Measurements from ENCODE around the gene NOX3.

NOX3 gene

DNA sequence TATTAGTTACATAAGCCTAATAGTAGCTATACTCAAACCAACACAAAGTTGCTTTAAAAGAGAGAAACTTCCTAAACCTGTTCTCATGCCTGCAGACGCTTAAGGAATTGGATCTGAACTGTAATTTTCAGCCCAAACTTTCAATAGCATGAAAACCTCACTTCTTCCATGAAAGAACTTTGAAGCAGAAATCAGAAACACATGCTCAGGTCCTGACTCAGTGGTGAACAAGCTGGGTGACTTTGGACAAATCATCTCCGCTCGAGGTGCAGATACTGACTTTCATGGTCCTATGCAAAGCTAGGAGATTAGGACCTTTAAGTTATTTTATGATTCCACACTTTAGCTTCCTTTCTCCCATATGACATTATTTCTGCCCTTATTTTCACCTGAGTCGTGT lies 36.5 kb downstream of the NOX3 start:
- H3K27me3 ChIP-seq (ENCODE audit: insufficient read depth, low read depth), result no peaks in the 10 kb centered on the region
- H3K36me3 ChIP-seq (ENCODE audit: insufficient read depth), result no peaks in the 10 kb centered on the region
- H3K4me1 ChIP-seq (ENCODE audit: low read depth, poor library complexity, severe bottlenecking), result peaks cover 18% of the 10 kb centered on the region
- H3K4me2 ChIP-seq, result peak overlapping the region; percentile 88; the same call in 1 of the 2 replicates
- H3K79me2 ChIP-seq (ENCODE audit: insufficient read depth, low read depth), result no peaks in the 10 kb centered on the region
- peak overlapping the region; percentile 84; the same call in 1 of the 2 replicates for H3K27ac ChIP-seq
- peak overlapping the region; percentile 84 for H2AFZ ChIP-seq (ENCODE audit: low read depth)
- no peaks in the 10 kb centered on the region for H4K20me1 ChIP-seq (ENCODE audit: insufficient read depth)
- H3K9ac ChIP-seq, result no peak overlapping the region
- TF ChIP-seq, protein P1, sequence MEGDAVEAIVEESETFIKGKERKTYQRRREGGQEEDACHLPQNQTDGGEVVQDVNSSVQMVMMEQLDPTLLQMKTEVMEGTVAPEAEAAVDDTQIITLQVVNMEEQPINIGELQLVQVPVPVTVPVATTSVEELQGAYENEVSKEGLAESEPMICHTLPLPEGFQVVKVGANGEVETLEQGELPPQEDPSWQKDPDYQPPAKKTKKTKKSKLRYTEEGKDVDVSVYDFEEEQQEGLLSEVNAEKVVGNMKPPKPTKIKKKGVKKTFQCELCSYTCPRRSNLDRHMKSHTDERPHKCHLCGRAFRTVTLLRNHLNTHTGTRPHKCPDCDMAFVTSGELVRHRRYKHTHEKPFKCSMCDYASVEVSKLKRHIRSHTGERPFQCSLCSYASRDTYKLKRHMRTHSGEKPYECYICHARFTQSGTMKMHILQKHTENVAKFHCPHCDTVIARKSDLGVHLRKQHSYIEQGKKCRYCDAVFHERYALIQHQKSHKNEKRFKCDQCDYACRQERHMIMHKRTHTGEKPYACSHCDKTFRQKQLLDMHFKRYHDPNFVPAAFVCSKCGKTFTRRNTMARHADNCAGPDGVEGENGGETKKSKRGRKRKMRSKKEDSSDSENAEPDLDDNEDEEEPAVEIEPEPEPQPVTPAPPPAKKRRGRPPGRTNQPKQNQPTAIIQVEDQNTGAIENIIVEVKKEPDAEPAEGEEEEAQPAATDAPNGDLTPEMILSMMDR (conservative IDR thresholded peaks at IDR 0.05; ENCODE audit: low read depth, low read length), result no peak
- H3K4me3 ChIP-seq (IDR thresholded peaks at IDR 0.05; ENCODE audit: insufficient read depth, low read depth, low read length), result no peak overlapping the region

DNA sequence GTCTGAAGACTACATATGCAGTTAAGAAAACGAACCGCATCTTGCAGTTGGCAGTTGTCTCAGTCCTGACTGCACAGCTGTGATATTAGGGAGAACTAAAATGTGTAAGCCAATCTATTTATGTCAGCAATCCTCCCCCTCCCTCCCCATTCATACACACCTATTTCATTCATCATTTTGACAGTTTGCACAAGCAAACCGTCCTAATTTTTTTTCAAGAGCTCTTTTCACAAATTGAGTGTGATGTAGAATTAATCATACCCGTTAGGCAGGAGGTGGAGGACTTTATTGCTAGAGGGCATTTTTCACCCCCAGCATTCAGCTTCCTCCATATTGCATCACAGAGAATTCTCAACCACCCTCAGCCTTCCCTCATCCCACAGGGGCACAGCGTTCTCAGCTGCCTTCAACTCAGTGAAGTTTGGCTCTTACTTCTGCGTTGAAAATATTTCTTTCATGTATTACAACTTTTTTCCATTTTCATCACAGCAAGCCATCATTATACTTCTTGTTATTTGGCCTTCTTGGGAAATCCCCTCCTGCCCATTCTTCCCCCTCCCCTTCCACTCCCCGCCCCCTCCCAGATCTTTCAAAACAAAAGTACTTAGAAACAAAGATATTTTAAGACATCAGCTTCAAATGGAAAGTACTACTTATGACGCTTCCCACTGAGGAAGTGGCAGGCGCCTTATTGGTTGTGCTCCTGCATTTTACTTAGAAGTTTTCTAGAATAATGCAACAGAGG lies 37.5 kb downstream of the NOX3 start:
- Histone ChIP-seq H3K4me3 (IDR thresholded peaks at IDR 0.05; ENCODE audit: insufficient read depth, low read depth, low read length) (no peak overlapping the region), H3K79me2 (ENCODE audit: insufficient read depth, low read depth) (no peaks in the 10 kb centered on the region)

DNA sequence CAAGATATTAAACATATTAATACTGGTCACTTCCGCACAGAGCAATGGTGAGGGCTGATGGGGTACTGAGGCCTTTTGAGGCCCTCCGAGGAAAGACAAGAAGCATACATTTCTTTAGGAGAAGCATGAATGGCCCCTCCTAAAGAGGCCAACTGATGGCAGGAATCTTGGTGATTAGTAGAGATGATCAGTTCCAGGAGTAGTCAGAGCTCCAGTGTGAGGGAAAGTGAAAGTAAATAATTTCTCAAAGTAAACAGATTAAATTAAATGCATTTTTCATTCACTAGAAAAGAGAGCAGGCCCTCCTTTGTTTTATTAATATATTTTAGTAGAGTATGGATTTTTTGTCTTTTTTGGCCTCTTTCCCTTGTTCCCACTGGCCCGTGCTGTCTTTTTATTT lies 38.2 kb downstream of the NOX3 start:
- TF ChIP-seq, protein P1 (conservative IDR thresholded peaks at IDR 0.05; ENCODE audit: low read depth, low read length), result no peak
- H4K20me1 ChIP-seq (ENCODE audit: insufficient read depth), result no peaks in the 10 kb centered on the region

More for the DNA sequence above, 37.5 kb downstream of the NOX3 start:
- TF ChIP-seq, protein P1 (conservative IDR thresholded peaks at IDR 0.05; ENCODE audit: low read depth, low read length), result no peak
- peaks cover 18% of the 10 kb centered on the region for H3K4me1 ChIP-seq (ENCODE audit: low read depth, poor library complexity, severe bottlenecking)
- H3K36me3 ChIP-seq (ENCODE audit: insufficient read depth), result no peaks in the 10 kb centered on the region
- H3K27me3 ChIP-seq (ENCODE audit: insufficient read depth, low read depth), result no peaks in the 10 kb centered on the region
- peak overlapping the region; percentile 39; the same call in 1 of the 2 replicates for H3K9ac ChIP-seq
- peak overlapping the region; percentile 84 for H2AFZ ChIP-seq (ENCODE audit: low read depth)
- no peaks in the 10 kb centered on the region for H4K20me1 ChIP-seq (ENCODE audit: insufficient read depth)
- peak overlapping the region; percentile 84 for H3K27ac ChIP-seq
- H3K4me2 ChIP-seq, result peak overlapping the region; percentile 88

DNA sequence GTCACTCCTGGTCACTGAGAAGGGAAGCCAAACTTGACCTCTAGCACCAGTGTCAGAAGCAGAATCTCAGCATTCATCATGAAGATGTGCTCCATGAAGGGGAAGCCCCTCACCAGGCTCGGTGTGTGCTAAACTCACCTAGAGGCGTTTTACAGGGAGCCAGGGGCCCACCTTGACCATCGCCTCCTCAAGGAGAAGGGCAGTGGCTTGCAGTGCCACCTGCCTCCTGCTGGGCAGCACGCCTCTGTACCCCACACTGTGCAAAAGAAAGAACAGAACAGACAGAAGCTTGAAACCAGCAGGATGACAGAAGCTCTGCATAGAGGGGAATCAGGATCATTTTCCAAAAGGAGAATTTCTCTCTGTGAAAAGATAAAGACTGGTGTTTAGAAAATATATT lies 39.7 kb downstream of the NOX3 start:
- TF ChIP-seq, protein P1 (conservative IDR thresholded peaks at IDR 0.05; ENCODE audit: low read depth, low read length), result no peak
- peaks cover 18% of the 10 kb centered on the region for H3K4me1 ChIP-seq (ENCODE audit: low read depth, poor library complexity, severe bottlenecking)
- H3K27me3 ChIP-seq (ENCODE audit: insufficient read depth, low read depth), result no peaks in the 10 kb centered on the region
- H3K4me3 ChIP-seq (IDR thresholded peaks at IDR 0.05; ENCODE audit: insufficient read depth, low read depth, low read length), result no peak overlapping the region
- no peaks in the 10 kb centered on the region for H3K36me3 ChIP-seq (ENCODE audit: insufficient read depth)
- H4K20me1 ChIP-seq (ENCODE audit: insufficient read depth), result no peaks in the 10 kb centered on the region
- no peak overlapping the region for H3K9ac ChIP-seq
- no peak overlapping the region for H2AFZ ChIP-seq (ENCODE audit: low read depth)
- H3K27ac ChIP-seq, result no peak overlapping the region
- no peak overlapping the region for H3K4me2 ChIP-seq
- no peaks in the 10 kb centered on the region for H3K79me2 ChIP-seq (ENCODE audit: insufficient read depth, low read depth)

More for the DNA sequence above, 38.2 kb downstream of the NOX3 start:
- Histone ChIP-seq H3K79me2 (ENCODE audit: insufficient read depth, low read depth) (no peaks in the 10 kb centered on the region), H3K36me3 (ENCODE audit: insufficient read depth) (no peaks in the 10 kb centered on the region), H3K27me3 (ENCODE audit: insufficient read depth, low read depth) (no peaks in the 10 kb centered on the region), H3K4me3 (IDR thresholded peaks at IDR 0.05; ENCODE audit: insufficient read depth, low read depth, low read length) (no peak overlapping the region), H3K9ac (peak overlapping the region; percentile 39; the same call in 1 of the 2 replicates), H3K4me2 (peak overlapping the region; percentile 88), H2AFZ (ENCODE audit: low read depth) (peak overlapping the region; percentile 84), H3K27ac (peak overlapping the region; percentile 84), H3K4me1 (ENCODE audit: low read depth, poor library complexity, severe bottlenecking) (peaks cover 18% of the 10 kb centered on the region)
